ENCODE data around the gene SH3GL1.

Gene SH3GL1

GRCh38 chr19:4413588-4413987 lies 13.2 kb upstream of the SH3GL1 start:
- no peak overlapping the region for H3K4me3 ChIP-seq (ENCODE audit: low read depth, low read length)
- no peak for TF ChIP-seq CTCF (IDR thresholded peaks at IDR 0.05; ENCODE audit: insufficient read depth, low read depth, low read length, missing control alignments)
- no peak for DNase-seq (ENCODE audit: low read depth)

GRCh38 chr19:4409123-4409933 lies 9.0 kb upstream of the SH3GL1 start:
- TF ChIP-seq CTCF (IDR thresholded peaks at IDR 0.05; ENCODE audit: insufficient read depth, low read depth, low read length, missing control alignments), result no peak
- no peak overlapping the region for H3K4me3 ChIP-seq (ENCODE audit: low read depth, low read length)
- no peak for DNase-seq (ENCODE audit: low read depth)

- DNase-seq (ENCODE audit: low read depth), result no peak
Observed at GRCh38 chr19:4406626-4407025, 6.3 kb upstream of the SH3GL1 start.

GRCh38 chr19:4405977-4406376 lies 5.6 kb upstream of the SH3GL1 start:
- no peak for TF ChIP-seq CTCF (IDR thresholded peaks at IDR 0.05; ENCODE audit: insufficient read depth, low read depth, low read length, missing control alignments)
- DNase-seq (ENCODE audit: low read depth), result no peak
- H3K4me3 ChIP-seq (ENCODE audit: low read depth, low read length), result no peak overlapping the region

More at GRCh38 chr19:4406626-4407025, 6.3 kb upstream of the SH3GL1 start:
- no peak overlapping the region for H3K4me3 ChIP-seq (ENCODE audit: low read depth, low read length)
- no peak for TF ChIP-seq CTCF (IDR thresholded peaks at IDR 0.05; ENCODE audit: insufficient read depth, low read depth, low read length, missing control alignments)

- peak; percentile 21 for DNase-seq (ENCODE audit: low read depth)
Observed at GRCh38 chr19:4403005-4403761, 2.8 kb upstream of the SH3GL1 start.

More at GRCh38 chr19:4403005-4403761, 2.8 kb upstream of the SH3GL1 start:
- H3K4me3 ChIP-seq (ENCODE audit: low read depth, low read length), result peak overlapping the region; percentile 72
- no peak for TF ChIP-seq CTCF (IDR thresholded peaks at IDR 0.05; ENCODE audit: insufficient read depth, low read depth, low read length, missing control alignments)

Measured in GM12865 (cell line).